HEK293 (cell line): Measurements from ENCODE around the gene C2orf72.

Source experiments
- ATF2 ChIP-seq: fragments of 450-650 bp; formaldehyde crosslinking; IDR thresholded peaks from 2 replicates; pipeline ENCODE4 v1.5.1; 2016; ENCODE audit warnings: missing biosample characterization, missing genetic modification characterization, low read depth
- GLIS2 ChIP-seq: fragments of 450-650 bp; formaldehyde crosslinking; IDR thresholded peaks from 2 replicates; pipeline ENCODE4 v1.5.1; 2016; ENCODE audit warnings: missing biosample characterization, missing genetic modification characterization
- KLF16 ChIP-seq: fragments of 450-650 bp; formaldehyde crosslinking; IDR thresholded peaks from 2 replicates; pipeline ENCODE4 v1.5.1; 2017; ENCODE audit warnings: missing biosample characterization, missing genetic modification characterization
- TSHZ1 ChIP-seq: fragments of 450-650 bp; formaldehyde crosslinking; IDR thresholded peaks from 2 replicates; pipeline ENCODE4 v1.5.1; 2016; ENCODE audit warnings: missing biosample characterization, missing genetic modification characterization, borderline replicate concordance
- ZBTB49 ChIP-seq: fragments of 450-650 bp; formaldehyde crosslinking; IDR thresholded peaks from 2 replicates; pipeline ENCODE4 v1.5.1; 2016; ENCODE audit warnings: missing biosample characterization, missing genetic modification characterization, low read depth
- ZNF121 ChIP-seq: fragments of 450-650 bp; formaldehyde crosslinking; IDR thresholded peaks from 2 replicates; pipeline ENCODE4 v1.5.1; 2016; ENCODE audit warnings: missing biosample characterization, missing genetic modification characterization
- ZNF133 ChIP-seq: fragments of 450-650 bp; formaldehyde crosslinking; IDR thresholded peaks from 2 replicates; pipeline ENCODE4 v1.5.1; 2016; ENCODE audit warnings: missing biosample characterization, missing genetic modification characterization
- ZNF274 ChIP-seq, 2 experiments: fragments of 200-500 bp in 1 of 2; fragments of 450-650 bp in 1 of 2; sonication (Bioruptor generic) in 1 of 2; formaldehyde crosslinking in 1 of 2; IDR thresholded peaks; 2 replicates each; pipeline versions ENCODE4 v1.5.1 to v1.6.1; 2014 to 2016; ENCODE audit warnings: borderline replicate concordance in 1 of 2, inconsistent platforms in 1 of 2, low read length in 1 of 2, missing biosample characterization in 1 of 2, missing genetic modification characterization in 1 of 2
- ZNF561 ChIP-seq: fragments of 450-650 bp; IDR thresholded peaks from 2 replicates; pipeline ENCODE4 v1.5.1; 2018; ENCODE audit warnings: missing biosample characterization, missing genetic modification characterization, borderline replicate concordance
- TF ChIP-seq, protein P1 (sequence below): fragments of 450-650 bp; formaldehyde crosslinking; IDR thresholded peaks from 2 replicates; pipeline ENCODE4 v1.5.1; 2016; ENCODE audit warnings: missing biosample characterization, missing genetic modification characterization
- TF ChIP-seq, protein P2 (sequence below): fragments of 450-650 bp; formaldehyde crosslinking; IDR thresholded peaks from 2 replicates; pipeline ENCODE4 v1.5.1; 2016; ENCODE audit warnings: missing biosample characterization, missing genetic modification characterization
- TF ChIP-seq, protein P3 (sequence below): sonication (generic); formaldehyde crosslinking; IDR thresholded peaks from 2 replicates; pipeline ENCODE4 v1.8.1; 2022; ENCODE audit warnings: mild to moderate bottlenecking, moderate library complexity, missing genetic modification reagents
- TF ChIP-seq, protein P4 (sequence below): fragments of 450-650 bp; IDR thresholded peaks from 2 replicates; pipeline ENCODE4 v1.5.1; 2018; ENCODE audit warnings: missing biosample characterization, missing genetic modification characterization

DNA sequence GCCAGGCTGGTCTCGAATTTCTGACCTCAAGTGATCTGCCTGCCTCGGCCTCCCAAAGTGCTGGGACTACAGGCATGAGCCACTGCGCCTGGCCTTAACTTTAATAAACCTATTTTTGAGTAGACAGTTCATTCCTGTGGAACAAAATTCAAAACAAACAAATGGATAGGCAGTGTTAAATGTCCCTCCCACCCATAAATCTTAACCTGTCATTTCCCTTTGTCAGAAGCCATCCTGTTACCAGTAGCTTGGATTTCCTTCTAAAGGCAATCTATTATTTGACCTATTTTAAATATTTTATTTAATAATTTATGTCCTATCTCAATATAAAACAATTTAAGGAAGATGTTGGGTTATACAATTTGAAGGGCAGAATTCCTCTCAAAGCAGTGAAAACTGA, 6.6 kb upstream of the C2orf72 start:
- TF ChIP-seq ZNF561 (tag by site-specific recombination) (no peak), ATF2 (tag by site-specific recombination) (no peak), ZNF133 (tag by site-specific recombination) (no peak), KLF16 (no peak), ZNF121 (tag by site-specific recombination) (no peak), TSHZ1 (tag by site-specific recombination) (no peak), ZBTB49 (tag by site-specific recombination) (no peak), GLIS2 (tag by site-specific recombination) (no peak), ZNF274 (IDR thresholded peaks at IDR 0.05; ENCODE audit: low read length) (no peak), ZNF274 (tag by site-specific recombination; IDR thresholded peaks at IDR 0.05; ENCODE audit: borderline replicate concordance) (no peak)
- TF ChIP-seq, protein P1, sequence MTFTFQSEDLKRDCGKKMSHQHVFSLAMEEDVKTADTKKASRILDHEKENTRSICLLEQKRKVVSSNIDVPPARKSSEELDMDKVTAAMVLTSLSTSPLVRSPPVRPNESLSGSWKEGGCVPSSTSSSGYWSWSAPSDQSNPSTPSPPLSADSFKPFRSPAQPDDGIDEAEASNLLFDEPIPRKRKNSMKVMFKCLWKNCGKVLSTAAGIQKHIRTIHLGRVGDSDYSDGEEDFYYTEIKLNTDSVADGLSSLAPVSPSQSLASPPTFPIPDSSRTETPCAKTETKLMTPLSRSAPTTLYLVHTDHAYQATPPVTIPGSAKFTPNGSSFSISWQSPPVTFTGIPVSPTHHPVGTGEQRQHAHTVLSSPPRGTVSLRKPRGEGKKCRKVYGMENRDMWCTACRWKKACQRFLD (tag by site-specific recombination) = no peak
- TF ChIP-seq, protein P2, sequence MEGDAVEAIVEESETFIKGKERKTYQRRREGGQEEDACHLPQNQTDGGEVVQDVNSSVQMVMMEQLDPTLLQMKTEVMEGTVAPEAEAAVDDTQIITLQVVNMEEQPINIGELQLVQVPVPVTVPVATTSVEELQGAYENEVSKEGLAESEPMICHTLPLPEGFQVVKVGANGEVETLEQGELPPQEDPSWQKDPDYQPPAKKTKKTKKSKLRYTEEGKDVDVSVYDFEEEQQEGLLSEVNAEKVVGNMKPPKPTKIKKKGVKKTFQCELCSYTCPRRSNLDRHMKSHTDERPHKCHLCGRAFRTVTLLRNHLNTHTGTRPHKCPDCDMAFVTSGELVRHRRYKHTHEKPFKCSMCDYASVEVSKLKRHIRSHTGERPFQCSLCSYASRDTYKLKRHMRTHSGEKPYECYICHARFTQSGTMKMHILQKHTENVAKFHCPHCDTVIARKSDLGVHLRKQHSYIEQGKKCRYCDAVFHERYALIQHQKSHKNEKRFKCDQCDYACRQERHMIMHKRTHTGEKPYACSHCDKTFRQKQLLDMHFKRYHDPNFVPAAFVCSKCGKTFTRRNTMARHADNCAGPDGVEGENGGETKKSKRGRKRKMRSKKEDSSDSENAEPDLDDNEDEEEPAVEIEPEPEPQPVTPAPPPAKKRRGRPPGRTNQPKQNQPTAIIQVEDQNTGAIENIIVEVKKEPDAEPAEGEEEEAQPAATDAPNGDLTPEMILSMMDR = no peak
- TF ChIP-seq, protein P3, sequence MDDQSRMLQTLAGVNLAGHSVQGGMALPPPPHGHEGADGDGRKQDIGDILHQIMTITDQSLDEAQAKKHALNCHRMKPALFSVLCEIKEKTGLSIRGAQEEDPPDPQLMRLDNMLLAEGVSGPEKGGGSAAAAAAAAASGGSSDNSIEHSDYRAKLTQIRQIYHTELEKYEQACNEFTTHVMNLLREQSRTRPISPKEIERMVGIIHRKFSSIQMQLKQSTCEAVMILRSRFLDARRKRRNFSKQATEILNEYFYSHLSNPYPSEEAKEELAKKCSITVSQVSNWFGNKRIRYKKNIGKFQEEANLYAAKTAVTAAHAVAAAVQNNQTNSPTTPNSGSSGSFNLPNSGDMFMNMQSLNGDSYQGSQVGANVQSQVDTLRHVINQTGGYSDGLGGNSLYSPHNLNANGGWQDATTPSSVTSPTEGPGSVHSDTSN (CRISPR knock-in tag) = no peak
- TF ChIP-seq, protein P4, sequence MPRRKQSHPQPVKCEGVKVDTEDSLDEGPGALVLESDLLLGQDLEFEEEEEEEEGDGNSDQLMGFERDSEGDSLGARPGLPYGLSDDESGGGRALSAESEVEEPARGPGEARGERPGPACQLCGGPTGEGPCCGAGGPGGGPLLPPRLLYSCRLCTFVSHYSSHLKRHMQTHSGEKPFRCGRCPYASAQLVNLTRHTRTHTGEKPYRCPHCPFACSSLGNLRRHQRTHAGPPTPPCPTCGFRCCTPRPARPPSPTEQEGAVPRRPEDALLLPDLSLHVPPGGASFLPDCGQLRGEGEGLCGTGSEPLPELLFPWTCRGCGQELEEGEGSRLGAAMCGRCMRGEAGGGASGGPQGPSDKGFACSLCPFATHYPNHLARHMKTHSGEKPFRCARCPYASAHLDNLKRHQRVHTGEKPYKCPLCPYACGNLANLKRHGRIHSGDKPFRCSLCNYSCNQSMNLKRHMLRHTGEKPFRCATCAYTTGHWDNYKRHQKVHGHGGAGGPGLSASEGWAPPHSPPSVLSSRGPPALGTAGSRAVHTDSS (tag by site-specific recombination) = no peak
